ENCODE results near the gene VPS26C. TPM values are rescaled to one million over a fixed set of nuclear protein-coding genes. Genes with fewer than 3 reads are reported as not detected.

The VPS26C gene
- total RNA-seq, 1 donor from 2014 or later = 57.6 TPM

GRCh38 chr21:37249112-37249904, 17.8 kb downstream of the VPS26C start:
- H3K4me1 ChIP-seq = peaks cover 5% of the 10 kb centered on the region
- no peak for TF ChIP-seq CTCF (IDR thresholded peaks at IDR 0.05)
- ATAC-seq (no peak), DNase-seq (no peak)
- H3K9me3 ChIP-seq = no peaks in the 10 kb centered on the region
- H3K27me3 ChIP-seq = no peaks in the 10 kb centered on the region
- no peak overlapping the region for H3K27ac ChIP-seq
- no peak overlapping the region for H3K4me3 ChIP-seq
- intact Hi-C loops (cut with DNase I) = no loop called here
- no peaks in the 10 kb centered on the region for H3K36me3 ChIP-seq

- intact Hi-C loops (cut with DNase I) = no loop called here
- DNase-seq (no peak), ATAC-seq (no peak)
- Histone ChIP-seq H3K27me3 (no peaks in the 10 kb centered on the region), H3K9me3 (no peaks in the 10 kb centered on the region), H3K27ac (no peak overlapping the region), H3K4me1 (peaks cover 5% of the 10 kb centered on the region), H3K36me3 (no peaks in the 10 kb centered on the region), H3K4me3 (no peak overlapping the region)
- TF ChIP-seq CTCF (IDR thresholded peaks at IDR 0.05) = no peak
These were observed 18.8 kb downstream of the VPS26C start for GRCh38 chr21:37248298-37248697.

GRCh38 chr21:37245151-37245550, 22.0 kb downstream of the VPS26C start:
- H3K9me3 ChIP-seq = no peaks in the 10 kb centered on the region
- H3K27me3 ChIP-seq = no peaks in the 10 kb centered on the region
- no peak overlapping the region for H3K4me3 ChIP-seq
- no peak overlapping the region for H3K27ac ChIP-seq
- intact Hi-C loops (cut with DNase I) = no loop called here
- no peak for DNase-seq
- no peak for TF ChIP-seq CTCF (IDR thresholded peaks at IDR 0.05)
- ATAC-seq = peak; percentile 71
- H3K36me3 ChIP-seq = peaks cover 9% of the 10 kb centered on the region
- peaks cover 5% of the 10 kb centered on the region for H3K4me1 ChIP-seq

- Histone ChIP-seq H3K4me3 (no peak overlapping the region), H3K4me1 (peaks cover 5% of the 10 kb centered on the region), H3K36me3 (peaks cover 14% of the 10 kb centered on the region), H3K27me3 (no peaks in the 10 kb centered on the region), H3K9me3 (no peaks in the 10 kb centered on the region), H3K27ac (no peak overlapping the region)
- intact Hi-C loops (cut with DNase I) = no loop called here
- no peak for TF ChIP-seq CTCF (IDR thresholded peaks at IDR 0.05)
- ATAC-seq (no peak), DNase-seq (no peak)
These were observed 22.5 kb downstream of the VPS26C start for GRCh38 chr21:37244501-37245095.

GRCh38 chr21:37243961-37244360, 23.2 kb downstream of the VPS26C start:
- TF ChIP-seq CTCF (IDR thresholded peaks at IDR 0.05) = no peak
- Histone ChIP-seq H3K9me3 (no peaks in the 10 kb centered on the region), H3K4me3 (no peak overlapping the region), H3K27ac (no peak overlapping the region), H3K36me3 (peaks cover 19% of the 10 kb centered on the region), H3K27me3 (no peaks in the 10 kb centered on the region), H3K4me1 (peaks cover 5% of the 10 kb centered on the region)
- intact Hi-C loops (cut with DNase I) = no loop called here
- DNase-seq (no peak), ATAC-seq (no peak)
